AG04450 (cell line): ENCODE data around the gene C2orf69. TPM values are rescaled to one million over a fixed set of nuclear protein-coding genes. Genes with fewer than 3 reads are reported as not detected.

Source experiments
- CTCF ChIA-PET: fragments of 300-600, 350-600 bp; formaldehyde crosslinking; extraction: SDS; loops from one replicate; lab custom pipeline; 2022; ENCODE audit warnings: antibody characterized with exemption, inconsistent platforms; lab: Charles Lee
- POLR2A ChIA-PET: fragments of 350-600 bp; formaldehyde crosslinking; extraction: SDS; loops from one replicate; lab custom pipeline; 2021; ENCODE audit warnings: antibody characterized with exemption, inconsistent platforms; lab: Yijun Ruan, JAX
- DNase-seq: peaks from one replicate; pipeline ENCODE4 v3.0.0-alpha.2; 2011; ENCODE audit warnings: low read depth, low spot score
- H3K27ac ChIP-seq: one replicate; pipeline ENCODE4 v1.5.1; 2012; ENCODE audit warnings: low read depth, low read length, control low read depth
- H3K27me3 ChIP-seq: one replicate; pipeline ENCODE4 v1.6.0; 2012; ENCODE audit warnings: low read length; ENCODE audit not compliant: control insufficient read depth, insufficient read depth
- H3K4me3 ChIP-seq: 2 replicates; pipeline ENCODE4 v1.5.1; 2011; ENCODE audit warnings: mild to moderate bottlenecking, low read depth, low read length, control low read depth
- H3K9me3 ChIP-seq: 2 replicates; pipeline ENCODE4 v1.5.1; 2012; ENCODE audit warnings: low read length; ENCODE audit not compliant: control insufficient read depth, insufficient read depth
- CTCF ChIP-seq: IDR thresholded peaks from 2 replicates; pipeline ENCODE4 v1.5.1; 2011; ENCODE audit warnings: low read depth, low read length, control low read depth, inconsistent platforms
- polyA plus RNA-seq: library from polyadenylated mRNA; depleted of rRNA; stranded (reverse); fragments of >200 nt; gene quantifications from 2 replicates; pipeline ENCODE4 v1.2.3, GENCODE V29; 2011

The C2orf69 gene
- polyA plus RNA-seq, 1 experiment: 7.0 TPM

DNA sequence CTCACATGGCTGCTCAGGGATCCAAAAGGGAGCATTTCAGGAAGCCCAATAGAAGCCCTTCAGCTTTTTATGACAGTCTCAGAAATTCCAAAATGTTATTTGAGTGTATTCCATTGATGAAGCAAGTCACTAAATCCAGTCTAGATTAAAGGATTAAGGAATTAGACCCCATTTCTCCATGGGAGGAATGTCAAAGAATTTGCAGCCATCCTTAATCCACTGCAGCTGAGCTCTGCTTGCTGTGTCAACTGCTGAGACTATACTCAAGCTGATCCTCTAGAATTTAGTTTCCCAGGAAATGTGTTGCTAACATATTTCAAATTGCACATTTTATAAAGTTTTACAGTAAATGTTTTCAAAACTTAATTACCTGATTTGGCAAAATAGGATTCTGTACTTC is 28.4 kb upstream of the C2orf69 start:
- Histone ChIP-seq H3K27me3 (no peaks in the 10 kb centered on the region), H3K9me3 (no peaks in the 10 kb centered on the region), H3K4me3 (no peak overlapping the region), H3K27ac (no peak overlapping the region)
- ChIA-PET POLR2A (no interaction called here), CTCF (interaction anchor here (0.6 kb wide), 1 partner anchor 1585 kb away, joined by 5 read pairs; no protein-coding TSS in a partner anchor)
- TF ChIP-seq CTCF: no peak
- DNase-seq: no peak

- ChIA-PET POLR2A (no interaction called here), CTCF (no interaction called here)
- no peaks in the 10 kb centered on the region for H3K9me3 ChIP-seq
- H3K27me3 ChIP-seq: no peaks in the 10 kb centered on the region
- H3K4me3 ChIP-seq: no peak overlapping the region
- H3K27ac ChIP-seq: no peak overlapping the region
- no peak for DNase-seq
- no peak for TF ChIP-seq CTCF
These were observed 27.4 kb upstream of the C2orf69 start for GRCh38 chr2:199883474-199884212.

GRCh38 chr2:199895406-199895805 is 15.7 kb upstream of the C2orf69 start:
- Histone ChIP-seq H3K9me3 (no peaks in the 10 kb centered on the region), H3K4me3 (no peak overlapping the region), H3K27ac (no peak overlapping the region), H3K27me3 (no peaks in the 10 kb centered on the region)
- ChIA-PET POLR2A (no interaction called here), CTCF (no interaction called here)
- no peak for TF ChIP-seq CTCF
- DNase-seq: no peak

GRCh38 chr2:199896617-199897016 is 14.5 kb upstream of the C2orf69 start:
- ChIA-PET CTCF (no interaction called here), POLR2A (no interaction called here)
- no peak for DNase-seq
- Histone ChIP-seq H3K4me3 (no peak overlapping the region), H3K27me3 (no peaks in the 10 kb centered on the region), H3K27ac (no peak overlapping the region), H3K9me3 (no peaks in the 10 kb centered on the region)
- no peak for TF ChIP-seq CTCF

- TF ChIP-seq CTCF: no peak
- no peak for DNase-seq
- H3K9me3 ChIP-seq: no peaks in the 10 kb centered on the region
- H3K27me3 ChIP-seq: no peaks in the 10 kb centered on the region
- H3K27ac ChIP-seq: no peak overlapping the region
- CTCF ChIA-PET: interaction anchor here (1.5 kb wide), 1 partner anchor 41 kb away, joined by 3 read pairs; no protein-coding TSS in a partner anchor
- POLR2A ChIA-PET: no interaction called here
- H3K4me3 ChIP-seq: no peak overlapping the region
These were observed 9.2 kb upstream of the C2orf69 start for GRCh38 chr2:199901942-199902341.
